HG03060 (cell line): ENCODE measurements around the gene EXPH5.
A peak's percentile ranks its signal among the peaks of the same experiment; 100 is the strongest.

Source experiments
- ATAC-seq: cut with Tn5 transposase; IDR thresholded peaks from one replicate; pipeline ENCODE4 v1.9.1; 2021; ENCODE audit warnings: low read depth, moderate number of reproducible peaks; ENCODE audit not compliant: unreplicated experiment

Gene EXPH5

DNA sequence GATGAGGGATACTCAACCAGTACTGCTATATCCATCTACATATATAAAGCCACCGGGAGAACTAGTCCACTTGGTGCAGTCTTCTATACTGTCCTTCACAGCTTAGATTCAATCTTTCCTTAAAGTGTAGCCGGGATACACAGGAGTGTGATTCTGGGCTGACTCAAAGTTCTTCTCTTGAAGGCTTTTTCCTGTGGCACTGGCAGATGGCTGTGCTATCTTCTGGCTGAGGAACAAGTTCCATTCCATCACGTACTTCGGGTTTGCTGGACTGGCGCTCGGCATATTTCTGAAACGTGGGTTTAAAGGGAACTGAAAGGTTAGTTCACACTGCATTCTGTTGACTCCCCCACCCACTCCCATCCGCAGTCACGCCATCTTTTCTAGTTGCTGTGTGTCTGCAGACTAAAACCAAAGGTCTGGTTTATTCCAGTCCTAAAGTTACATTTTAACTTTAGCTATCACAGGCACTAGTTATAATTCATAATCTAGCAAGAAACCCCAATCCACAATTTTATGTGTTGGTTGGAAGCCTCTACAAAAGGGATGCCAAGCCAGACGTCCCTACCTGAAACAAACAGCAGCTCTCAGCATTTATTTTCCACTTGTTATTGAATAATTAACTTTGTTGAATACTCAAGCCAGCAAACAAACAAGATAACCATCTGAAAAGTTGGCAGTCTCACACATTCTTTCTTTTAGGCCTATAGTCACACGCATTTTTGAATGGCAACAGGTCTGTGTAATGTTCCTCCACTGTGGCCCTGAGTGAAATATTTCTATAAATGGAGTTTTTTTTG, 118.7 kb downstream of the EXPH5 start:
- ATAC-seq: no peak

GRCh38 chr11:108472681-108473080, 120.9 kb downstream of the EXPH5 start:
- ATAC-seq: no peak

GRCh38 chr11:108468478-108468864, 125.1 kb downstream of the EXPH5 start:
- ATAC-seq: no peak

GRCh38 chr11:108467091-108467823, 126.3 kb downstream of the EXPH5 start, which contains the start of gene C11orf65:
TSS of gene C11orf65 (minus strand) at chr11:108467529. CDS start at chr11:108461559, 5,970 bp downstream.
- ATAC-seq: peak; percentile 96

DNA sequence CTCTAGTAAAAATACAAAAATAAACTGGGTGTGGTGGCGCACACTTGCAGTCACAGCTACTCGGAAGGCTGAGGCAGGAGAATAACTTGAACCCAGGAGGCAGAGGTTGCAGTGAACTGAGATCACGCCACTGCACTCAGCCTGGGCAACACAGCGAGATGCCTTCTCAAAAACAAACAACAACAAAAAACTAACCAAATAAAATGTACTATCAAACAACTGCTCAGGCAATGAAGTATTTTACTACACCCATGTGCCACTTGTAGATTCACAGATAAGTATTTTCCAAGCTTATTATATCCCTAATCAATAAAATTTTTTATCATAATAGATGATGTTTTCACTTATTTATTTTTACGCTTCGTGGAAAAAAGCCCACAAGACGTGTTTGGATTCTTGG, 127.2 kb downstream of the EXPH5 start:
- no peak for ATAC-seq
